Measurements from ENCODE around the gene GAST.
"Not testable (repeated sequence)": the region's sequence is repeated elsewhere in the genome, so short reads cannot be mapped to it uniquely, and the experiment has no call there.

The GAST gene

DNA sequence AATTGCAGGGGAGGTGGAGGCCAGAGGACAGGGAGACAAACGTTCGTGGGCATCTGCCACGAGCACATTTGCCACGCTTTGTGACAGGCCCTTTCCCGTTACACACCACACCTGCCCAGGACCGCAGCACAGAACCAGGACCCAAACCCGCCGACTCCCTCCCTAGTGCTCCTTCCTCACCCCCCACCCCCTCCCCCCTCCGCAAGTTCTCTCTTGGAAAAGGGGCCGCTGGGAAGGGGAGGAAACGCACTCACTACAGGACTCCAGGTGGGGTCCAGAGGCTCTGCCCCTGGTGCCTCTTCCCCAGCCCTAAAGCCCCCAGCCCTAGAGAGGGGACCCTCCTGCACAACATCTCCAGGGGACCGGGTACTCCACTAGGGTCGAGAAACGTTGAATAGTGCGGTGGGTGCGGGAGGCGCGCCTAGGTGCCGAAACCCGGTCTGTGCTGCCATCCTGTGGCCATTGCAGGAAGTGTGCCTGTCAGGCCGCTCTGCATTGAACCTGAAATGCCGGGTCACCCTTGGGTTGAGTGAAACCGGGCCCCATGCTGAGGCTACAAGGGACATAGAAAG is 45.3 kb upstream of the GAST start:
- DNase-seq (ENCODE audit: insufficient read length, low spot score) (peak; percentile 75), FAIRE-seq (no peak)
- TF ChIP-seq, protein P1, sequence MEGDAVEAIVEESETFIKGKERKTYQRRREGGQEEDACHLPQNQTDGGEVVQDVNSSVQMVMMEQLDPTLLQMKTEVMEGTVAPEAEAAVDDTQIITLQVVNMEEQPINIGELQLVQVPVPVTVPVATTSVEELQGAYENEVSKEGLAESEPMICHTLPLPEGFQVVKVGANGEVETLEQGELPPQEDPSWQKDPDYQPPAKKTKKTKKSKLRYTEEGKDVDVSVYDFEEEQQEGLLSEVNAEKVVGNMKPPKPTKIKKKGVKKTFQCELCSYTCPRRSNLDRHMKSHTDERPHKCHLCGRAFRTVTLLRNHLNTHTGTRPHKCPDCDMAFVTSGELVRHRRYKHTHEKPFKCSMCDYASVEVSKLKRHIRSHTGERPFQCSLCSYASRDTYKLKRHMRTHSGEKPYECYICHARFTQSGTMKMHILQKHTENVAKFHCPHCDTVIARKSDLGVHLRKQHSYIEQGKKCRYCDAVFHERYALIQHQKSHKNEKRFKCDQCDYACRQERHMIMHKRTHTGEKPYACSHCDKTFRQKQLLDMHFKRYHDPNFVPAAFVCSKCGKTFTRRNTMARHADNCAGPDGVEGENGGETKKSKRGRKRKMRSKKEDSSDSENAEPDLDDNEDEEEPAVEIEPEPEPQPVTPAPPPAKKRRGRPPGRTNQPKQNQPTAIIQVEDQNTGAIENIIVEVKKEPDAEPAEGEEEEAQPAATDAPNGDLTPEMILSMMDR (IDR thresholded peaks at IDR 0.05; ENCODE audit: insufficient read depth, missing control alignments), result peak; percentile 98

DNA sequence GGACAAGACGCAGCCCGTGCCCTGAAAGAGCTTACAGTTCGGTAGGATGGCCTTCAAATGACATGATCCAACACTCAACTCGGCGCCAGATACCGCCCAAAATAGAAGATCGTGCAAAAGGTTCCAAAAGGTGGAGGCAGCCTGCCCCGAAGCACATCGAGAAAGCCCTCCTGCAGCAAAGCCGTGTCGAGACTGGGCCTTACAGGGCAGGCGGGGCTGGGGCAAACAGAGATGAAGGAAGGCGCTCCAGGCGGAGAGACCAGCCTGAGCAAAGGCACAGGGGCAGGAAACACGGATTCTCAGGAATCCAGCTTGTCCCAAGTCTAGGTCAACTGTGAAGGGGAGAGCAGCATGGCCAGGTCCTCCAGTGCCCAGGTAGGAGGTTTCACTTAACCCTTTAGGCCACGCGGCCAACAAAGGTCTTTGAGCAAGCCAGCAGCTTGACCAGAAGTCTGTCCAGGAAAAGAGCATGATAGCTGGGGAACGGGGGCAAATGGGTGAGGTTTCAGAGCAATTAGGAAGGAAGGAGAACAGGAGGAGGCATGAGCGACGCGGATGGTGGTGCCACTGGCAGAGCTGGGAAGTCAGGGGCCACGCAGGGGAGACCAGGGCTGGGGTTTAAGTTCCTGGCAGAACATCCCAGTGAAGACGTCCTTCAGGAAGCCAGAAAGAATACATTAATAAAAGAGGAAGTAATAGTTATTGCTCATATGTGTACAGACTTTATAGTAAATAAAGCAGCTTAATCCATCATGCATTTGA is 44.7 kb upstream of the GAST start:
- no peak for DNase-seq (ENCODE audit: insufficient read length, low spot score)
- FAIRE-seq, result no peak
- TF ChIP-seq, protein P1 (IDR thresholded peaks at IDR 0.05; ENCODE audit: insufficient read depth, missing control alignments), result no peak

DNA sequence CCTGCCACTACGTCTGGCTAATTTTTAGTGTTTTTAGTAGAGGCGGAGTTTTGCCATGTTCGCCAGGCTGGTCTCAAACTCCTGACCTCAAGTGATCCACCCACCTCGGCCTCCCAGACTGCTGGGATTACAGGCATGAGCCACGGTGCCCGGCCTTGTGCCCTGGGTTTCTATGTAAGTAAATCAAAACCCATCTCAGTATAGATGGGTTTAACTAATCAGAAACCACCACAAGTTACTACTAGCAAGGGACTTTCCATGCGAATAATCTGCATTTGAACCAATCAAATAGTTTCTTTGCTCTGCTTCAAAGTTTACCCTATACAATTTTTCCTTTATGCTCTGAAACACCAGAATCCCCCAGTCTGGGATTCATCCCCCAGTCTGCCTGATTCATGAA is 40.0 kb upstream of the GAST start:
- TF ChIP-seq, protein P1 (IDR thresholded peaks at IDR 0.05; ENCODE audit: insufficient read depth, missing control alignments), result no peak
- FAIRE-seq, result no peak

DNA sequence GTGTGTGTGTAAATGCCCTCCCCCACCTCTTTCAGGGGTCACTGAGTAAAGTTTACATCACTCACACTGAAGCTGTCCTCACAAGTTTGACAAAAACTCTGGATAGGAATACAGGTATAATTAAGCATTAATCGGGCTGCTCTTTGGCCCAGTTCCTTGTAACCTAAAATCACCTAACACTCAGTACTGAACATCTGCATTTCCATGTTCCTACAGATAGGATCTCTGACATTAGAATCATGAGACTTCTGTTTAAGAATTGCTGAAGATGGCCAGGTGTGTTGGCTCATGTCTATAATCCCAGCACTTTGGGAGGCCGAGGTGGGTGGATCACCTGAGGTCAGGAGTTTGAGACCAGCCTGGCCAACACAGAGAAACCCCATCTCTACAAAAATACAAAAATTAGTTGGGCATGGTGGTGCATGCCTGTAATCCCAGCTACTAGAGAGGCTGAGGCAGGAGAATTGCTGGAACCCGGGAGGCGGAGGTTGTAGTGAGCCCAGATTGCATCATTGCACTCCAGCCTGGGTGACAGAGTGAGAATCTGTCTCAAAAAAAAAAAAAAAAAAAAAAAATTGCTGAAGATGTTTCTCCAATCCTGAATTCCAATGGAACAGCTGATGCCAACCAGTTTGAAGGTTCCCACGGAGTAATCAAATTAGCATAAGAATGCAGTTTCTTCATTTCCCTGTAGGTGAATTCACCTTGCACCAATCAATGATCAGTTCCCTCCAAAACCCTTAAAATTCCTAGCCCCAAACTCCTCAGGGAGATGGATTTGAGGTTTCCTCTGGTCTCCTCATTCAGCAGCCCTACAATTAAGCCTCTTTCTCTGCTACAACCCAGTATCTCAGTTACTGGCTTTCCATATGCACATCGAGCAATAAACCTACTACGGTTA is 36.7 kb upstream of the GAST start:
- FAIRE-seq; DNase-seq (ENCODE audit: insufficient read length, low spot score): not testable (repeated sequence)

More for the DNA sequence above, 40.0 kb upstream of the GAST start:
- DNase-seq (ENCODE audit: insufficient read length, low spot score), result no peak

DNA sequence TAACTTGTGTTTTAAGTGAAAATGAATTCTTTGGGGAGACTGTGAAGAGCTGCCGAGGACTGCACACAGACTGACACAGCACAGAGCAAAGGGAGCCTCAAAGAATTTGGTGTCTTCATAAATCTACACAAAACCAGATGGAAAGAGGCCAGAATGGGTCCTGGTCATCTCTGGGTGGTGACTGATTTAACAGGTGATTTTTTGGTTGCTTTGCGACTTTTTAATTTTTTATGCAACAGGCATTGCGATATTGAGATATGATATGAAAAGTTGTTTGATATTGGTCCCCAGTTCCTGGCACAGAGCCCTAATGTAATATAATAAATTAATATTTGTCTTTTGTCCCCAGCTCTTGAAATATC is 36.1 kb upstream of the GAST start:
- TF ChIP-seq, protein P1 (IDR thresholded peaks at IDR 0.05; ENCODE audit: insufficient read depth, missing control alignments), result no peak
- DNase-seq (ENCODE audit: insufficient read length, low spot score), result no peak
- no peak for FAIRE-seq

DNA sequence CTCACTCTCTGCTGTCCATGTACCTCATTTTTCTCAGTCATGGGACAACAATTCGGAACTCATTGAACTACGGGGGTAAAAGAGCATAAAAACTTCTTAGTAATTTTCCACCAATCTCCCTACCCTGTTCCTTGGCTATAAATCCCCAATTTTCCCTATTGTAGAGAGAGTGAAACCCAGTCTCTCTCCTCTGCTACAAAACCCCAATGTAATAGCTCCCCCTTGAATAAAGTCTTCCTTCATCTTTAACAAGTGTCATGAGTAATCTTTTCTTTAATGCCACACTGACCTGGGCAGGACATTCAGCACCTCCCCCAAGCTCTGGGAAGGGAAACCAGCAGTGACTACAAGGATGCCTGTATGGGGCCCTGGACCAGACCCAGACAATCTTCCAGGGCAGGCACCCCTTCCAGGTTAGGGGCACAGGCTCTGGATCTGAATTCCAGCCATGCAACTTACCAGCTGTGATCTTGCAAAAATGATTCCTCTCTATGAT is 33.7 kb upstream of the GAST start:
- DNase-seq (ENCODE audit: insufficient read length, low spot score), result no peak
- no peak for FAIRE-seq
- TF ChIP-seq, protein P1 (IDR thresholded peaks at IDR 0.05; ENCODE audit: insufficient read depth, missing control alignments), result no peak

DNA sequence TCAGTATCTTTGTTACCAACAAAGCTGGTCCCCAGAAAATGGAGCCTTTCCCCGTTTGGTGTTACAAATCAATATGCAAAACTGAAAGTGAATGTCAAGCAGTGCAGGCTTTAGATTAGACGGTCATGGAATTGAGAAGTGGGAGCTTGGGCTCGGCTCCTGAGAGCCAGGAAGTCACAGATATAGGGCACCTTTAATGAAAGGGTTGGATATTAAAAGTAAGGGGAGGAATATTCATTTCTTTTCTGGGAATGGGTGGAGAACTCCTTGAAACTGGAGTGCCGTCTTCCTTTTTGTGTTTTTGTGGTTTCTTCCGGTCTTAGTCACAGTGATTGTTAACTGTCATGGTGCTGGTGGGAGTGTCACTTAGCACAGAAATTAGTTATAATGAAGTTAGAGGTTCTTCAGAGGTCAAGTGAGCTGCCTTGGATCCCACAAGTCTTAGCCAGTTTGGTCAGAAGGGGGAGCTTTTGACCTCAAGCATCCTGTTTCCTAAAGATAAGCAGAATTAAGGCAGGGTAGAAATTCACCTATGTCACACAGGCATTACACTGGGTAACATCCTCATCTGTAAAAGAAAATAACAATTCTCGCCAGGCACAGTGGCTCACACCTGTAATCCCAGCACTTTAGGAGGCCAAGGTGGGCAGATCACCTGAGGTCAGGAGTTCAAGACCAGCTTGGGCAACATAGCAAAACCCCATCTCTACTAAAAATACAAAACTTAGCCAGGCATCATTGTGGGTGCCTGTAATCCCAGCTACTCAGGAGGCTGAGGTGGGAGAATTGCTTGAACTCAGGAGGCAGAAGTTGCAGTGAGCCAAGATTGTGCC is 33.0 kb upstream of the GAST start:
- no peak for FAIRE-seq
- TF ChIP-seq, protein P1 (IDR thresholded peaks at IDR 0.05; ENCODE audit: insufficient read depth, missing control alignments), result peak; percentile 11
- no peak for DNase-seq (ENCODE audit: insufficient read length, low spot score)
